Measurements from ENCODE around the gene HDGF. TPM values are rescaled to one million over a fixed set of nuclear protein-coding genes. Genes with fewer than 3 reads are reported as not detected.

Gene HDGF
- polyA plus RNA-seq, 1 experiment = 155 TPM

GRCh38 chr1:156744786-156745419 is 6.6 kb downstream of the HDGF start:
- no peak for TF ChIP-seq CTCF (IDR thresholded peaks at IDR 0.05; ENCODE audit: low read depth, low read length)
- Histone ChIP-seq H3K4me3 (ENCODE audit: low read depth, low read length) (no peak overlapping the region), H3K9me3 (ENCODE audit: control insufficient read depth, insufficient read depth, low read length) (no peaks in the 10 kb centered on the region; the same call in 1 of the 2 replicates), H3K27me3 (ENCODE audit: control insufficient read depth, insufficient read depth, low read length) (no peaks in the 10 kb centered on the region), H3K27ac (ENCODE audit: low read depth, low read length) (peak overlapping the region; percentile 21)
- ChIA-PET POLR2A (no interaction called here), CTCF (no interaction called here)
- DNase-seq (ENCODE audit: low read depth, low spot score) = no peak

- Histone ChIP-seq H3K9me3 (ENCODE audit: control insufficient read depth, insufficient read depth, low read length) (no peaks in the 10 kb centered on the region; the same call in 1 of the 2 replicates), H3K27ac (ENCODE audit: low read depth, low read length) (no peak overlapping the region), H3K27me3 (ENCODE audit: control insufficient read depth, insufficient read depth, low read length) (no peaks in the 10 kb centered on the region), H3K4me3 (ENCODE audit: low read depth, low read length) (no peak overlapping the region)
- no peak for TF ChIP-seq CTCF (IDR thresholded peaks at IDR 0.05; ENCODE audit: low read depth, low read length)
- ChIA-PET CTCF (no interaction called here), POLR2A (no interaction called here)
- no peak for DNase-seq (ENCODE audit: low read depth, low spot score)
Measured at GRCh38 chr1:156744344-156744743, 7.1 kb downstream of the HDGF start.

- DNase-seq (ENCODE audit: low read depth, low spot score) = no peak
- Histone ChIP-seq H3K9me3 (ENCODE audit: control insufficient read depth, insufficient read depth, low read length) (no peaks in the 10 kb centered on the region; the same call in 1 of the 2 replicates), H3K27me3 (ENCODE audit: control insufficient read depth, insufficient read depth, low read length) (no peaks in the 10 kb centered on the region), H3K4me3 (ENCODE audit: low read depth, low read length) (no peak overlapping the region), H3K27ac (ENCODE audit: low read depth, low read length) (no peak overlapping the region)
- ChIA-PET POLR2A (no interaction called here), CTCF (interaction anchor here (1.6 kb wide), 1 partner anchor 18 kb away, joined by 4 read pairs; no protein-coding TSS in a partner anchor)
- no peak for TF ChIP-seq CTCF (IDR thresholded peaks at IDR 0.05; ENCODE audit: low read depth, low read length)
Measured at GRCh38 chr1:156743367-156744302, 7.8 kb downstream of the HDGF start.

GRCh38 chr1:156742801-156743200 is 8.7 kb downstream of the HDGF start:
- ChIA-PET CTCF (interaction anchor here (1.0 to 1.6 kb wide), 3 partner anchors 17 to 149 kb away, joined by 3 to 4 read pairs (median 3); no protein-coding TSS in a partner anchor), POLR2A (interaction anchor here (3.1 kb wide), 1 partner anchor 10 kb away, joined by 26 read pairs; the partner anchor contains the start of gene HDGF)
- Histone ChIP-seq H3K27me3 (ENCODE audit: control insufficient read depth, insufficient read depth, low read length) (no peaks in the 10 kb centered on the region), H3K27ac (ENCODE audit: low read depth, low read length) (no peak overlapping the region), H3K9me3 (ENCODE audit: control insufficient read depth, insufficient read depth, low read length) (no peaks in the 10 kb centered on the region; the same call in 1 of the 2 replicates), H3K4me3 (ENCODE audit: low read depth, low read length) (no peak overlapping the region)
- DNase-seq (ENCODE audit: low read depth, low spot score) = no peak
- no peak for TF ChIP-seq CTCF (IDR thresholded peaks at IDR 0.05; ENCODE audit: low read depth, low read length)
